IPS-18a (cell line): ENCODE data around the gene DDX60.
"Not testable (repeated sequence)": the region's sequence is repeated elsewhere in the genome, so short reads cannot be mapped to it uniquely, and the experiment has no call there.

Experiments used
- H3K27ac ChIP-seq: one replicate; pipeline ENCODE4 v1.5.1; 2013; ENCODE audit warnings: low read length
- H3K27me3 ChIP-seq: one replicate; pipeline ENCODE4 v1.6.1; 2013; ENCODE audit warnings: mild to moderate bottlenecking, low read length; ENCODE audit not compliant: control insufficient read depth, insufficient read depth
- H3K36me3 ChIP-seq: one replicate; pipeline ENCODE4 v1.6.1; 2013; ENCODE audit warnings: low read depth, low read length; ENCODE audit not compliant: control insufficient read depth
- H3K4me1 ChIP-seq: one replicate; pipeline ENCODE4 v1.6.1; 2013; ENCODE audit warnings: low read depth, low read length; ENCODE audit not compliant: control insufficient read depth
- H3K4me3 ChIP-seq: one replicate; pipeline ENCODE4 v1.5.1; 2013; ENCODE audit warnings: low read length
- H3K9ac ChIP-seq: one replicate; pipeline ENCODE4 v1.6.1; 2013; ENCODE audit warnings: mild to moderate bottlenecking, low read length, moderate library complexity
- H3K9me3 ChIP-seq: one replicate; pipeline ENCODE4 v1.6.1; 2013; ENCODE audit warnings: low read depth, low read length; ENCODE audit not compliant: control insufficient read depth

Gene DDX60

DNA sequence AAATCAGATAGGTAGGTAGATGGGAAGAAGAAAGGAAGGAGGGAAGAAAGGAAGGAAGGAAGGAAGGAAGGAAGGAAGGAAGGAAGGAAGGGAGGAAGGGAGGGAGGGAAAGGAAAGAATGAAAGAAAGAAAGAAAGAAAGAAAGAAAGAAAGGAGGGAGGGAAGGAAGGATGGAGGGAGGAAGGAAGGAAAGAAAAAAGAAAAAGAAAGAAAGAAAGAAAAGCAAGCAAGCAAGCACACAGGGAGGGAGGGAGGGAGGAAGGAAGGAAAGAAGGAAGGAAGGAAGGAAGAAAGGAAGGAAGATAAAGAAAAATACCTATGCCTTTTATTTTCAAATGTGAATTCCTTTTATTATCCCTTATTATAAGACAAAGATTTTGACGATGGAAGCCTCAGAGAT lies 32.7 kb downstream of the DDX60 start:
- not testable (repeated sequence) for H3K36me3 ChIP-seq, H3K4me1 ChIP-seq, H3K4me3 ChIP-seq

GRCh38 chr4:168279556-168279955 lies 39.0 kb downstream of the DDX60 start:
- Histone ChIP-seq H3K4me1 (no peaks in the 10 kb centered on the region), H3K27me3 (no peaks in the 10 kb centered on the region), H3K9ac (no peak overlapping the region), H3K36me3 (no peaks in the 10 kb centered on the region), H3K27ac (no peak overlapping the region), H3K9me3 (no peaks in the 10 kb centered on the region), H3K4me3 (no peak overlapping the region)

More for the DNA sequence above, 32.7 kb downstream of the DDX60 start:
- not testable (repeated sequence) for H3K9me3 ChIP-seq, H3K27me3 ChIP-seq, H3K27ac ChIP-seq, H3K9ac ChIP-seq

DNA sequence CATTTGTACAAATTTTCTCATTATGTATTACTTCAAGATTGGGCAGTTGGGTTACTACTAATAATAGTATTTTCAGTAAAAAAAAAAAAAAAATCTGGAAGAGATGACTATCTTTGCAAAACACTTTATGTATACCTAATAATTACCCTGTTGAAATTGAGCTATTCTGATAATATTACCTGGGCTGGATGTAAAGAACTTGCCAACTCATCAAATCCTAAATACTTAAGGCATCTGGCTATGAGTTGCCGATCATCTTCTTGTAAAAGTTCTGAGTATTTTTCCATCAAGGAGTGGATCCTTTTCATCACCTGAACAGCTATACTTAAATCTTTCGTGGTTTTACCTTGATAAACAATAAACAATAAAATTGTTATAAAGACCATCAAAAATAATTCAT lies 42.7 kb downstream of the DDX60 start:
- Histone ChIP-seq H3K4me1 (no peaks in the 10 kb centered on the region), H3K27ac (no peak overlapping the region), H3K4me3 (no peak overlapping the region), H3K9me3 (no peaks in the 10 kb centered on the region), H3K27me3 (no peaks in the 10 kb centered on the region), H3K36me3 (no peaks in the 10 kb centered on the region), H3K9ac (no peak overlapping the region)

DNA sequence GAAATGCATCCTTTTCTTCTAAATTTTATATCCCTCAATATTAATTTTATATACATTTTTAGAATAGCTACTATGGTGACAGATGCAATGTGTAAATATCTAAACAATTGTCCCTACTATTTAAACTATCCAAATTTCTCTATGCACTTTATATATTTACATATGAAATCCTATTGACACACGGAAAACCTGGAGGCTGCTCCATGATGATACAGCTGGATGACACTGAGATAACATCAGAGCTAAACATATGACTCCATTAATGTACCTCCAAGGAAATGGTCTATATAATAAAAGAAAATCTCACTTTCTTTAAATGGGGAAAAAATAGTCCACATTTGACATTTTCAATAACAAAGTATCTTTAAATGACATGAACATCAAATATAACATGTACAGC lies 43.7 kb downstream of the DDX60 start:
- Histone ChIP-seq H3K27me3 (no peaks in the 10 kb centered on the region), H3K9ac (no peak overlapping the region), H3K36me3 (no peaks in the 10 kb centered on the region), H3K27ac (no peak overlapping the region), H3K4me1 (no peaks in the 10 kb centered on the region), H3K4me3 (no peak overlapping the region), H3K9me3 (no peaks in the 10 kb centered on the region)

GRCh38 chr4:168273838-168274237 lies 44.7 kb downstream of the DDX60 start:
- no peaks in the 10 kb centered on the region for H3K4me1 ChIP-seq
- H3K9ac ChIP-seq = no peak overlapping the region
- no peaks in the 10 kb centered on the region for H3K36me3 ChIP-seq
- H3K4me3 ChIP-seq = no peak overlapping the region
- no peak overlapping the region for H3K27ac ChIP-seq
- no peaks in the 10 kb centered on the region for H3K9me3 ChIP-seq
- H3K27me3 ChIP-seq = no peaks in the 10 kb centered on the region

DNA sequence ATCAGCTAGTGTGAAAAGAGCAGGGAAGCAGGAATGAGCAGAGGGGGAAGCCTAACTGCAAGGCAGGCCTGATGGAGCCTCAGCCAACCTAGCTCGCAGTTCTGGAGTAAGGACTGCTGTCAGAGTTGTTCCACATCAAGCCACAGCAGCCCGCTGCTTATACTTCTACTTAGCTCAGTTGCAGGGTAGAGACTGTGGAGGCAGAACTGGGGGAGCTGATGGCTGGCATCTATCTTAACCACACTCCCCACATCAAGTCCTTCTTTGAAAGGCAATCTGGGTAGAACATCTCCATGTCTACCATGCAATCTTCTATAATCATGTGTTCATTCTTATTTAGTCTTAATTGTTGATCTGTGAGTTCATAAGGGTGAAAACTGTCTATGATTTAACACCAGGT lies 46.1 kb downstream of the DDX60 start:
- H3K36me3 ChIP-seq = no peaks in the 10 kb centered on the region
- H3K4me3 ChIP-seq = no peak overlapping the region
- H3K4me1 ChIP-seq = no peaks in the 10 kb centered on the region
- no peaks in the 10 kb centered on the region for H3K9me3 ChIP-seq
- H3K27me3 ChIP-seq = no peaks in the 10 kb centered on the region
- H3K9ac ChIP-seq = no peak overlapping the region
- no peak overlapping the region for H3K27ac ChIP-seq

DNA sequence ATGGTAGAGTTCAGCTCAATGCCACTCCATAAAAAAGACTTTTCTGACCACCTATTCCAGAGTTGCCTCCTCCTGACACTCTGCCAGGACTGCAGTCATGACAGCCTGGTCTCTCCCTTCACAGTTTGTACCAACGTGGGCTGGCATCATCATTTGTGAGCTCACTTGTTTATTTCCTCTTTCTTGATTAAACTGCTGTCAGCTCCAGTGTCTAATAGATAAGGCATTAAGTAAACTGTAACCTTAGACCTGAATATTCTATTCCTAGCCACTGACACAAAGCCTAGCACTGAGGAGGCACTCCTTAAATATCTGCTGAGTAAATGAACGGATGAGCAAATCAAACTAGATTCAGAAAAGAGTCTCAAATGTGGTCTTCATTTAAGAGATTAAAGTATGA lies 48.7 kb downstream of the DDX60 start:
- H3K27ac ChIP-seq = no peak overlapping the region
- no peak overlapping the region for H3K9ac ChIP-seq
- H3K4me1 ChIP-seq = no peaks in the 10 kb centered on the region
- no peak overlapping the region for H3K4me3 ChIP-seq
- no peaks in the 10 kb centered on the region for H3K9me3 ChIP-seq
- H3K36me3 ChIP-seq = no peaks in the 10 kb centered on the region
- no peaks in the 10 kb centered on the region for H3K27me3 ChIP-seq

GRCh38 chr4:168265327-168265726 lies 53.2 kb downstream of the DDX60 start:
- Histone ChIP-seq H3K9me3 (no peaks in the 10 kb centered on the region), H3K9ac (no peak overlapping the region), H3K27ac (no peak overlapping the region), H3K36me3 (no peaks in the 10 kb centered on the region), H3K27me3 (no peaks in the 10 kb centered on the region), H3K4me3 (no peak overlapping the region), H3K4me1 (no peaks in the 10 kb centered on the region)

GRCh38 chr4:168264903-168265302 lies 53.6 kb downstream of the DDX60 start:
- no peak overlapping the region for H3K27ac ChIP-seq
- H3K4me1 ChIP-seq = no peaks in the 10 kb centered on the region
- no peaks in the 10 kb centered on the region for H3K9me3 ChIP-seq
- no peak overlapping the region for H3K4me3 ChIP-seq
- H3K27me3 ChIP-seq = no peaks in the 10 kb centered on the region
- H3K9ac ChIP-seq = no peak overlapping the region
- no peaks in the 10 kb centered on the region for H3K36me3 ChIP-seq

DNA sequence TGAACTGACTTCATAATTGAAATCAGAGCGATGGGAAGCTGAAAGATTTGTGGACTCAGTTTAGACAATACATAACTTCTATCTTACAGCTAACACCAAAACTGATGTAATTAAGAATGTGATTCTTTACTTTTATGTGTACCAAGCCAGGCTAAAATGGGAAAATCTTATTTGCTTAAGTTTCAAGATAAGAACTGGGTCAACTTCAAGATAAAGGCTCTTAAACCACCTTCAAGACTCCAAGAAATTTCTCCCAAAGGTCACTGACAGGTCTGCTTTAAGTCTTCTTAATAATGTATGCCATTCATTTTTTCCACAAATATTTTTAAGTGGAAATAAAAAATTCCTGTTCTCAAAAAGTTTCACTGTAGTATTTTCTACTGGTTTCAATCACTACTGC lies 55.5 kb downstream of the DDX60 start:
- Histone ChIP-seq H3K4me3 (no peak overlapping the region), H3K9me3 (no peaks in the 10 kb centered on the region), H3K27me3 (no peaks in the 10 kb centered on the region), H3K9ac (no peak overlapping the region), H3K4me1 (no peaks in the 10 kb centered on the region), H3K36me3 (no peaks in the 10 kb centered on the region), H3K27ac (no peak overlapping the region)

DNA sequence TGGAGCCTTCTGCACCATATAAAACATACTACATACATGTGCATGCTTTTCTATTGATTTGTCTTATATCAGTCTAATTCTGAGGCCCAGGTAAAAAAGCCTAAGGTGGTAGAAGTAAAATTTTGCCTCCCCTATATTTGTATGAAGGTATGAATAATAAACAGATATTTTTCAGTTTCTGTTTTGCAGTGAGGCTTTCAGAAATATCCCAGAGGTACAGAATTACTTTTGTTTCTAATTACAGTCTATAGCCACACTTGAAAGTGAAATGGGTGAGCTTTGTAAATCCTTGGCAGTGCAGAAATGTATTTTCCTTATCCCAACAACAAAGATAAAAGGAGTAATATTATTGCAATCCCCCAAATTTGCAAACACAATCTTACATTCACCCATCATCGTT lies 59.5 kb downstream of the DDX60 start:
- Histone ChIP-seq H3K27ac (no peak overlapping the region), H3K9ac (no peak overlapping the region), H3K4me3 (no peak overlapping the region), H3K4me1 (peaks cover 6% of the 10 kb centered on the region), H3K27me3 (no peaks in the 10 kb centered on the region), H3K9me3 (no peaks in the 10 kb centered on the region), H3K36me3 (no peaks in the 10 kb centered on the region)

- Histone ChIP-seq H3K9ac (no peak overlapping the region), H3K27ac (no peak overlapping the region), H3K4me3 (no peak overlapping the region), H3K36me3 (no peaks in the 10 kb centered on the region), H3K27me3 (no peaks in the 10 kb centered on the region), H3K4me1 (peaks cover 6% of the 10 kb centered on the region), H3K9me3 (no peaks in the 10 kb centered on the region)
Measured at GRCh38 chr4:168257768-168258167, 60.8 kb downstream of the DDX60 start.
